NCI-H774 (cell line): ENCODE results near the gene RPL36A.

ENCODE experiments used
- DNase-seq: peaks from one replicate; lab custom pipeline; 2025; lab: John Stamatoyannopoulos, UW

The RPL36A gene

DNA sequence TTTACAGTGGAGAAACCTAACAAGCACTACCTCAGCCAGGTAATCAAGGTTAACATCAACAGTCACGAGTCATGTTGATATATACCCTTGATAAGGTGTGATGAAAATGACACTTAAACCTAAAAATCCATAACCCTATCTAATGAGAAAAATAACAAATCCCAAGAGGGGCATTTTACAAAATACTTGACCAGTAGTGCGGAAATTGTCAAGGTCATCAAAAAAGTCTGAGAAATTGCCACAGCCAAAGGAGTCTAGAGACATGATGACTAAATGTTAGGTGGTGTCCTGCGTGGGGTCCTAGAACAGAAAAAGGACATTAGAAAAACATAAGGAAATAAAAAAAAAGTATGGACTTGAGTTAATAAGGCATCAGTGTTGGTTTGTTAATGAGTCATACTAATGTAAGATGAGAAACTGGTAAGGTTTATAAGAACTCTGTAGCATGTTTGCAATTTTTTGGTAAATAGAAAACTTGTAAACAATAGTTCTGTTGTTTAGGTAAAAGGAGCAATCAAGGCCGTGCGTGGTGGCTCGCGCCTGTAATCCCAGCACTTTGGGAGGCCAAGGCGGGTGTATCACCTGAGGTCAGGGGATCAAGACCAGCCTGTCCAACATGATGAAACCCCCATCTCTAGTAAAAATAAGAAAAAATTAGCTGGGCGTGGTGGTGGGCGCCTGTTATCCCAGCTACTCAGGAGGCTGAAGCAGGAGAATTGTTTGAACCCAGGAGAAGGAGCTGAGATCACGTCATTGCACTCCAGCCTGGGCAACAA, 2.9 kb downstream of the RPL36A start:
- DNase-seq, result no peak

DNA sequence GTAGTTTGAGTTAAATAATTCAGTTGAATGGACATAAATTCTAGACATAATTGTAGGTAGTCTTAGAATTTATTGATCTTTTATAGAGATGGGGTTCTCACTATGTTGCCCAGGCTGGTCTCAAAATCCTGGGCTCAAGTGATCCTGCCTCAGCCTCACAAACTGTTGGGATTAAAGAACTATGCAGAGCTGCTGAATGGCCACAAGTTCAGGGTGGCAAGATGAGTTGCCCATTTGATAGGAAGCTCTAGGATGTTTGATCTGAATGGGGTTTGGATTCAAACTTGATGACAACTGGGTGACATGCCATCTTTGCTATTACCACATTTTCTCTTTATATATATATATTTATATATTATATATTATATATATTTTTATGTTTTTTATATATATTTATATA, 3.6 kb downstream of the RPL36A start:
- DNase-seq, result no peak

DNA sequence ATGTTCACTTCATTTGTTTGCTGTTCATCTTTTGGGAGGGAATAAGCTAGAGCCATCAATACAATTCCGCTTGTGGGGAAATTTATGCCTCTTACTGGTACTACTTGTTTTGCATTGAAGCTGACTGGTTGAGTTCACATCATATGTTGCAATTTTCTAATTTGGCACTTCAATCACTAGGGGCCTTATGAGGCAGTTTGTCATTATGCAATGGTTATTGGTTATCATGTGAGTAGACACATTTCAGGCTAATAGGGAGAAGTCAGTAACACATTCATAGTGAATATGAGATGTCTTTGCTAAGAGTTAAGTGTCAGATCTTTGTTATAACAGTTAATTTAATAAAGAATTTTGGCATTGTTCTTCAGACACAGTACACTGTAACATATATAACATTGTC, 5.0 kb downstream of the RPL36A start:
- no peak for DNase-seq

DNA sequence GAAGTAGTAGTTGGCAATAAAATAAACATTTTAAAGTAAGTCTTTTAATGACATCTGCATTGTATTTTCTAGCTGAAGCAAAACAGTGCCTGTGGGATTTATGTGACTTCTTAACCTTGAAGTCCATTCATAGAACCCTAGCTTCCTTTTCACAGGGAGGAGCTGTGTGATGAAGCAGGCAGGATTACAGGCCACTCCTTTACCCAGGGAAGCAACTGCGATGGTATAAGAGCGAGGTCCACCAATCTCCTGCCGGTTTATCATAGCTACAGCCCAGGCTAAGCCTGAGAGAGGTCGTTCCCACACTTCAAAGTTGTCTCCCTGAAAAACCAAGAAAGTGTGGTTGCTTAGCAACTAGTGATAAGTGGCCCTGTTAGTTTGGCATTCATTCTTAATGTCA, 7.0 kb downstream of the RPL36A start:
- no peak for DNase-seq

DNA sequence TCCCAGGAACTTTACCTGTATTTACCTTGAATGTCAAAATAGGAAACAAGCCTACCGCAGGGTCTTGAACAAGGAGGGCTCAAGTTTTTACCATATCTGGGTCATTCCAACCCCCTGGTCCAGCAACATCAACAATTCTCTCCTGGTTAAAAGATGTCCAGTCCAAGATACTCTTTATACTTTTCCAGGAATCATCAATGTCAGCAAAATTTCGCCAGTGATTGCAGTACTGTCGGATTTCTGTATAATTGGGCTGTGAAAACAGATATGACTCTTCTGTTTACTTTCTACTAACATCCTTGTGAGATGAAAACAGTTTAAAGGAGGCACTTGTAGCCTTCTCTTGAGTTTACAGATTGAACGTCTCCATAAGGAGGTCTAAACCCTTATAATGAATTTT, 7.9 kb downstream of the RPL36A start:
- no peak for DNase-seq

DNA sequence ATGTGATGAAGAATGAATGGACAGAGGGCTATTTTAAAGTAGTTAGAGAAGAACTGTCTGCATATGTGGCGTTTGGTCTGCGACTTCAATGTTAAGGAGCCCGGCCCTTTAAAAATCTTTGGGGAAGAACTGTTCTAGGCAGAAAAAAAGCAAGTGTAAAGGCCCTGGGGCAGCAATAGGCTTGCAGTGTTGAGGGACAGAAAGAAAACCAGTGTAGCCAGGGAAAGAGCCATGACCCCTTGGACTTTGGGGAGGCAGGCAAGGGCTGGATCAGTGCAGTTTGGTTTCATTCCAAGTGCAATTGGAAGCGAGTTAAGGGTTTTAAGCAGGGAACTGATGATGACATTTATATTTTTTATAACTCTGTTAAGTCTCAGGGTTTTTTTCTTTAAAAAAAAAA, 9.0 kb downstream of the RPL36A start:
- DNase-seq, result no peak

DNA sequence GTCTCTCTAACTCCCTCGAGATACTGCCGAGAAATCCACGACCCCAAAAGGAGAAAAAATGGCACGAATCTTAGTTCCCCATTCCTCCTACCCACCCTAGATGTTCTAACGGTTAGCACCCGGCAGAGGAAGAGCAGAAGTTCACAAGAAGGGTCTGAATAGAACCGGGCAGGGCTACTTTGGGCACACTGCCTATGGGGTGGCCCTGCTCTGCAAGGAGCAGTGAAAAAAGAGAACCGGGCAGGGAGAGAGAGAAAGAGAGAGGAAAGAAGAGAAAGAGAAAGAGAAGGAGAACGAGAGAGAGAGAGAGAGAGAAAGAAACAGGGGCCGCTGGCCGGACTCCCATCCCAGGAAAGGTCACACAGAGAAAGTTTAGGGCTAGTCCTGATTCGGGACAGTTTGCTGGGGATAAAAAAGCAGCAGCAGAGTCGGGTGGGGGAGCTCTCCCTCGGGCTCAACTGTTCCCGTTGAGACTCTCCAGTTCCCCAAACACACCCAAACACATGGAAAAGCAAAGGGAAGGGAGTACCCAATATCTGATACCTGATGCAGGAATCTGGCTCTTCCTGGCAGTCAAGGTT, 16.4 kb downstream of the RPL36A start:
- no peak for DNase-seq

DNA sequence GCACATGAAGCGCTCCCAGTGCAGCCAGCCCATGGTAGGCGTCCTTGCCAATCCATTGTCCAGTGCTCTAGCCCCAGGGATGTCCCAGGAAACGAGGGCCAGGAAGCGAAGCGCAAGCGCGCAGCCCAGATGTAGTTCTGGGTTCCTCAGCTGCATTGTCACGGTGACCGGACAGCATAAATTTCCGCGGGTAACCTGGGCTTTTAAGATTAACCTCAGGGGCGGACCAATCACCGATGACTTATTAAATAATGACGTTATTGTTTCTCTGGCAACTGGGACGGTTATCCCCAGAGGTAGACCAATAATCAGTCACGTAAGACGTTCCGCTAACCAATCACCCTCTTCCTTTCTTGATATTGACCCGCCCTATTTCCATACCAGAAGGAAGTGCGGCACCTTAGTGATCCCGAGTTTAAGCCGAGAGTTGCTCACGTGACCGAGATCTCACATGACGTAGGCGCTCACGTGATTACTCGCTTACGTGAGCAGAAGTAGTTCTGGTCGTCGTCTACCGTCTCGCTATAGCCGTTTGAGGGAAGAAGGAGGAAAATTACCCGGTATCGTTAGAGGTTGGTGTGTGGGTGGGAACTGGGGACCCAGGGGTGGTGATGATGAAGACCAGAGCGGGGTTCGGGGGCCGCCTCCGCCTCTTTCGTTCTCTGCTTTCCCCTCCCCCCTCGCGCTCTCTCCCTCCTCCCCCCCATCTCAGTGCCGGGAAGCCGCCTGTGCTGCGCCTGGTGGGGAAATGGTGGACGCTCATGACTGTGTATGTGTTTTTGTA, 17.1 kb downstream of the RPL36A start, which contains the start of the genes GLA and HNRNPH2:
Gene GLA (minus strand): TSS at position 178 of the 784 bp plus-strand sequence. CDS start 22 bp downstream, at position 156.
Gene HNRNPH2 (plus strand): TSS at position 475 of the 784 bp plus-strand sequence. CDS start 3,767 bp downstream, outside the sequence.
- DNase-seq, result peak; percentile 91

DNA sequence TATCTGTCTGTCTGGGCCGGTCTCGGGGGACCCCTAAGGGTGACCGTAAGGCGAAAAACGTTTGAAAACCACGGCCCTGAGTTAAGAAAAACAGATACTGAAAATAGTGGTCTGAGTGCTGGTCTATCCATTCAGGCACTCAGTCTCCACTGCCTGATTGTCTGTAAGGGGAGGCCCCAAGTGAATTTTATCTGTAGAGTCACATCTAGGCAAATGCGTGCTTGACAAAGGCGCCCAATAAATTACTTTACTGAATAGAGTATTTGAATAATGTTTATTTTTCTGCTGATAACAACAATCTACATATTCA, 17.7 kb downstream of the RPL36A start:
- DNase-seq, result no peak

DNA sequence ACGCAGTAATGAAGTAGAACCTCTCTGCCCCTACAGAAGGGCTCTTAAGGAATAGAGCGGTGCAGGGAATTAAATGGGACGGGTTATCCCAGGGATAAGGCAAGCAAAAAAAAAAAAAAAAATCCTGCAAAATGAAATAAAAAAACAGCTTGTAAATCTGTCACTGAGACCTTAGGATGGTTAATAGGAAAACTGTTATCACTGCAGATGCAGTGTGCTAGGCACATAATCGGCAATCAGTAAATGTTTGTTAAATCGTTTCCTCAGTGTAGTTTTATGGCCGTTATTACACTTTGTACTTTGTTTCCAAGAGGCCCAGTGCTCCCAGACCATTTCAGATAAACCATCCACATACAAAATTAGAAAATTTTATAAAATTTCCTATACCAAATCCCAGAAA, 18.2 kb downstream of the RPL36A start:
- no peak for DNase-seq

DNA sequence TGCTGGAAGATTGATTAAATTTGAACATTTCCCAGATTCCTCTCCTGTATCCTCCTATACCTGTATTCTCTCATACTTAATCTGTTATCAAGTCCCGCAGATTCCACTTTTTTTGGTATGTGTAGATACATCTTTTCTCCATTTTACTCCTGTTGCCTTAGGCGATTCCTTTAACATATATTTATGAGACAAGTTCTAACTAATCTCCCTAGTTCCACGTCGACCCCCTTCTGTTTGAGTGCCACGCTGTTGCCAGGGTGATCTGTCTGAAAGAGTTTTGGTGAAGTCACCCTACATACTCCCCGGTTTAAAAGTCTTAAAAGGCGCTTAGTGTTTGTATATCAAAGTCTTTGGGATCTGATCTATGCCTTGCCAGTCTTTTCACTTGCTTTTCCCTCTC, 19.6 kb downstream of the RPL36A start:
- no peak for DNase-seq

DNA sequence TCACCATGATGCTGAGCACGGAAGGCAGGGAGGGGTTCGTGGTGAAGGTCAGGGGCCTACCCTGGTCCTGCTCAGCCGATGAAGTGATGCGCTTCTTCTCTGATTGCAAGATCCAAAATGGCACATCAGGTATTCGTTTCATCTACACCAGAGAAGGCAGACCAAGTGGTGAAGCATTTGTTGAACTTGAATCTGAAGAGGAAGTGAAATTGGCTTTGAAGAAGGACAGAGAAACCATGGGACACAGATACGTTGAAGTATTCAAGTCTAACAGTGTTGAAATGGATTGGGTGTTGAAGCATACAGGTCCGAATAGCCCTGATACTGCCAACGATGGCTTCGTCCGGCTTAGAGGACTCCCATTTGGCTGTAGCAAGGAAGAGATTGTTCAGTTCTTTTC, 21.2 kb downstream of the RPL36A start:
- DNase-seq, result no peak

DNA sequence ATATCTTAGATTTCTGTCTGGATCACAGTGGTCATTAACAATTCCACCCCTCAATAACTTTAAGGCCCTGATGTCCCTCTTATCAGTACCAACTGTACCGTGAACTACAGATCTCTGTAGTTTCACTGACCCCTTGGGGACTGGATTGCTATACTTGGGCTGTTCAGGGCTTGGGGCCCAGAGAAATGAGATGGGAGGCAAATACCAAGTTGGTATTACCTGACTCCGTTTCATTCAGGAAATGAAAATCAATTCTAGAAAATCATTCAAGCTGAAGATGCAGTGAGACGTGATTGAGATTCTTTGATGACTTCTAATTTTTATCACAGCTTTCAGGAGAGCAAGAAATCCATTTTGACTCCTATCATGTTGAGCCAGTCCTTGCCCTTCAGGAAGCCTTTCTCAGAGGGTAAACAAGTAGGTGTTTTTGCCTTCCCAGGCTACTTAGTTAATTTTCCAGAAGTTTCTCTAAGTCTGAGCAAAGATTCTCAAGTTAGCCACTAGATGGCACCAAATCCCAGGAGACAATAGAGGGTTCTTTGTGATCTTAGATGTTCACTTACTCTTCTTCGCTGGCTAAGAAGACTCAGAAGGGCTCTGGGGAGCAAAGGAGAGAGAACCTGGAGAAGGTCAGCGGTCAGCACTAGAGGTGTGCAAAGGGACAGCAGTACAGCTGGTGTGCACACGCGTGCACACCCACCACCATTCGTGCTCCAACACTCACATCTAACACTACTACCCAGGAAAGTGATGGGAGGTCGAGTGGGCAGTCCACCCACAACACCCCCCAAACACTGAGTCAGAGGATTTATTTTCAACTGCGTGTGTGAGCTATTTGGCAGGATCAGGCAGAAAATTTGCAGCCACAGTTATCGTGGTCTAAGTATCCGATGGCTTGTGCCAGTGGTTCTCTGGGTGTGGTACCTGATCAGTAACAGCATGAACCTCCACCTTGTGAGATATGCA, 24.7 kb downstream of the RPL36A start:
- DNase-seq, result no peak

DNA sequence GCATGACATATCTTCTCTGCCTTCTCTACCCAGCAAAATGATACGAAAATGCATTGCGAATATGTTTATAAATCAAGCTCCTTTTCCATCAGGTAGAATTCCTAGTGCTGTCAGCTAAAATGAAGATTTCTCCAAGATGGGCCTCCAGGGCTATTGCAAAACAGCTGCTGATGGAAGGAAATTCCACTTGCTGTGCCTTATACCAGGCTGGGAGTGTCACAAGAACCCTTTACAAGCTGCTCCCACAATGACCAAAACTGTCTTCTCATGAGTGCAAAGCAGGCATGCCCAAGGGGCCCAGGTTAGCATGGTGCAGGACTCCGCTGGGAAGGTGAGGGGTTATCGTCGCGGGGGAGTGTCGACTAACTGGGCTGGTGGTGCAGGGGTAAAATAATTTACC, 25.9 kb downstream of the RPL36A start:
- DNase-seq, result no peak

DNA sequence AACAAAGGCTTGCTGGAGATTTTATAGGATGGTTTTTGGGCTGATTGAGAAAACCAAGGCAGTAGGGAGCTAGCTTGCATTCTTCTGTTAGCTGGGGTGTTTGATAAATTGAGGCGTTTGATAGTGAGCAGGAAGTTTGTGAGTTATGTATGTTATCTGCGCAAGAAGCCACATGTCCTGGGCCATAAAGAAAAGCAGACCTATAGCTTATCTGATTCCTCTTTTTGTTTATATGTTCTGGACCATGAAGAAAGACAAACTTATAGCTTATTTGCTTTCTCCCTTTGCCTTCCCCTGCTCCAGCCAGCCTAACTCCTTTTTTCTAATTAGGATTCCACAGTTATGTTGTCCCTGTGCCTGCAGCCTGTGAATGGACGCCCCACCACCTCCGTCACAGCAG, 26.4 kb downstream of the RPL36A start:
- no peak for DNase-seq

DNA sequence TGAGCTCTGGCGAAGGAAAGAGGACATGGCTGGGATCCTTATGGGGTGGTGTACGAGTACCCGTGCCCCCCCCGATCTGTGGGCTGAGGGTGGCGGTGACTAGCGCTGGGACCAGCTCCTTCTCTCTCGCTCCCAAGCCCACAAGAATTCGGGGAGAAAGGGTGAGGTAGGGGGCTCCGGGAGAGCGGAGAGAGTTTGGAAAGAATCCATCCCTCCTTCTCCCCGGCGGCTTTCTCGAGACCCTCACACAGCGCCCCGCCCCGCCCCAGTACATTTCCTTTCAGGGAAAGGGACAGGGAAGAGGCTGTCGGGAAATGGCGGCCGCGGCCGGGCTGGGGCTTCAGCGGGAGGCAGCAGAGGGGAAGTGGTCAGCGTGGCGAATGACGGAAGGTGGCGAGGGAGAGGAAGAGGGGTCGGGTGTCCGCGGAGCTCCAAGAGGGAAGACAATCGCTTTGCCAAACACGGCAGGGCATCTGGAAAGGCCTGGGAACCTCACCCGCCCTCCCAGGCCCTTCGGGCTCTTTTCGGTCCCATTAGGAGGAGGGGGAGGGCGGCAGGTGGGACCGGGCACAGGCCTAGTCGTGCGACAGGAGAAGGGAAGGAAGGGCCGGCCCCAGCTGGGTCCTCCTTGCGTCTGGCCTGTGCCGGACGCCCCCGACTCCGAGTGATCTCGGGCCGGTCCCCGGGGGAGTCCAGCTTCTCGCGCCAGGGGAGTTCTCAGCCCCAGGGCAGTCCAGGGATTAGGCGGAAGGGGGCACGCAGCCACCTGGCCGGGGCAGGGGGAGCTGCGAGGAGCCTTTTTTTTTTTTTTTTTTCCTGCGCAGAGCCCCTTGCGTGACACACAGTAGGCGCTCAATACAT, 27.4 kb downstream of the RPL36A start:
- no peak for DNase-seq

DNA sequence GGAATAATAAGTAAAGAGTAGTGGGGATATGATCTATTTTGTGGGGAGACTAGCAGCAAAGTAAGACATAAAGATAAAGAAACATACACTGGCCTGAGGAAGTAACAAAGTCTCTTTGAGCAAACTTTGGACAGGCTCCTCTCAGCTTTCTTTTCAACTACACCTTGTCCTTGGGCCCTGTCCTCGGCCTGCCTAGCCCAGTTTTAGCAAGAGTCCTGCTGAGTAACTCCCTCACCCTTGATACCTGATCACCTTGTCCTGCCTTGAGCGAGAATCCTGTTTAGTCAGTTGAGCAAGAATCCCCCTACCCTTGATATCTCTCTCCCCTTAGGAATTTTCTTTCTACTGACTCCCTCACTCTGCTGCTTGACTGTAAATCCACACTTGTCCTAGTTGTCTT, 28.7 kb downstream of the RPL36A start:
- DNase-seq, result no peak

DNA sequence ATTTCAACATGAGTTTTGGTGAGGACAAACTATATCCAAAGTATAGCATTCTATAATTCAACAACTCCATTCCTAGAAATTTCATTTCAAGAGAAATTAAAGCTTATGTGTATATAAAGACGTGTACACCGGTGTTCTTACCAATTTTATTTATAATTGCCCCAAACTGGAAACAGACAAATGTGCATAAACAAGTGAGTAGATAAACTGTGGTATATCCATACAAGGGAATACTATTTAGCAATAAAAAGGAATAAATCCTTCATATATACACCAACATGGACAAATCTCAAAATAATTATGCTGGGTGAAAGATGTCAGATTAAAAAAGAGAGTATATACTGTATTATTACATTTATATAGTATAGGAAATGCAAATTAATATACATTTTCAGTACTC, 37.1 kb downstream of the RPL36A start:
- DNase-seq, result no peak

DNA sequence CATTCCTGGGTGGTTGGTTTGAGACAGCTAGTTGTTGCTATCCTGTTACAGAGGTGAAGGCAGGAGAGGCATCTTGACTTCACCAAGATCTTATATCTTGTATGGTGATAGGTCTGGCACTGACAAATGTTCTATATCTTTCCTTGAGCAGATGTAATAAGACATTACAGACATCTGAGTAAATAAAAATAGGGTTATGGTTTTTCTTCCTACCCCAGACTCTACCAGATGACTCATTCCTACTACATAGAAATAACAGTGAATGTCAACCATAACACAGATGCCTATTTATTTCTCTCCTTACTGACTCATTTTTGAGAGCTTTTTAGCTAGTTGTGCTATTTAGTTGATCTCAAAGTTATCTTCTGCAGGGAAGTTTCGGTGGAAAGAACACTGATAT, 39.1 kb downstream of the RPL36A start:
- DNase-seq, result no peak

DNA sequence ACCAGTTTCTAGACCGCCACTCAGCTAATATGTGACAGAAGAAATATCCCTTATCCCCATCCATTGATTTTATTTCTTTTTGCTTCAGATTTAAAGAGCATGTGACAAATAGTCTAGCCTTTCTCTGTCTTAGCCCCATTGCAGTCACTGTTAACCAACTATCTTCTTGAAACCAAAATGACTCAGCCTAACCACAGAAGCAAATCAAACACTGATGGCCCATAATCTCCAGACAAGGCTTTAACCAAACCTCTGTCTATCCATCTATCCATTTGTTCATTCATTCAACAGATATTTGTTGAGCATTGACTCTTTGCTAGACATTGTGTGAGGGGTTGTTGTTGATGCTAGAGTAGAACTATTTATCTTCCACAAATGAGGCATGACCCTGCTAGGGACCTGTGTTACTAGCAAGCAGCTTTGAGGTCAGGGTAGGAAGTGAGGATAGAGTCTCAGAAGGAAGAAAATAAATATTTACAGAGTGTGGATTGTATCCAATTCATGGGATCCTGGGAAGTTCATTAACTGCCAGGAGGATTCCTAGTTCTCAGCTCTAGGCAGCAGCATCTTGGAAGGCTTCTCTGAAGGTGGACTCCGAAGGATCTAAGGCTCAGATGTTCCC, 39.8 kb downstream of the RPL36A start:
- no peak for DNase-seq

DNA sequence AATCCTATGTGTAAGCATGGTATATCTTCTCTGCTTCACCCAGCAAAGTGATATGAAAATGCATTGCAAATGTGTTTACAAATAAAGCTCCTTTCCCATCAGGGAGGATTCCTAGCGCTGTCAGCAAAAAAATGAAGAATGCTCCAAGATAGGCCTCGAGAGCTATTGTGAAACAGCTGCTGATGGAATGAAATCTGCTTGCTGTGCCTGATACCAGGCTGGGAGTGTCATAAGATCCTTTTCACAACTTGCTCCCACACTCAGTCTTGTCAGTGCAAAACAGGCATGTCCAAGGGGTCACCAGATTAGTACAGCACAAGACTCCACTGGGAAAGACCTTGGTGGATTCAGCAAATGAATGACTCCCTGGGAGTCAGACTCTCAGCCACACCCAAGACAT, 51.3 kb downstream of the RPL36A start:
- DNase-seq, result no peak
